Measurements from ENCODE around the gene SETD9. TPM values are rescaled to one million over a fixed set of nuclear protein-coding genes. Genes with fewer than 3 reads are reported as not detected.

Gene SETD9, protein sequence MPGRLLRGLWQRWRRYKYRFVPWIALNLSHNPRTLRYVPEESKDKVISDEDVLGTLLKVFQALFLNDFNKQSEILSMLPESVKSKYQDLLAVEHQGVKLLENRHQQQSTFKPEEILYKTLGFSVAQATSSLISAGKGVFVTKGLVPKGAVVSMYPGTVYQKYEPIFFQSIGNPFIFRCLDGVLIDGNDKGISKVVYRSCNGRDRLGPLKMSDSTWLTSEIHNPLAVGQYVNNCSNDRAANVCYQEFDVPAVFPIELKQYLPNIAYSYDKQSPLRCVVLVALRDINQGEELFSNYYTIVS
- total RNA-seq = 10.4 and 17.0 TPM in 2 replicates

DNA sequence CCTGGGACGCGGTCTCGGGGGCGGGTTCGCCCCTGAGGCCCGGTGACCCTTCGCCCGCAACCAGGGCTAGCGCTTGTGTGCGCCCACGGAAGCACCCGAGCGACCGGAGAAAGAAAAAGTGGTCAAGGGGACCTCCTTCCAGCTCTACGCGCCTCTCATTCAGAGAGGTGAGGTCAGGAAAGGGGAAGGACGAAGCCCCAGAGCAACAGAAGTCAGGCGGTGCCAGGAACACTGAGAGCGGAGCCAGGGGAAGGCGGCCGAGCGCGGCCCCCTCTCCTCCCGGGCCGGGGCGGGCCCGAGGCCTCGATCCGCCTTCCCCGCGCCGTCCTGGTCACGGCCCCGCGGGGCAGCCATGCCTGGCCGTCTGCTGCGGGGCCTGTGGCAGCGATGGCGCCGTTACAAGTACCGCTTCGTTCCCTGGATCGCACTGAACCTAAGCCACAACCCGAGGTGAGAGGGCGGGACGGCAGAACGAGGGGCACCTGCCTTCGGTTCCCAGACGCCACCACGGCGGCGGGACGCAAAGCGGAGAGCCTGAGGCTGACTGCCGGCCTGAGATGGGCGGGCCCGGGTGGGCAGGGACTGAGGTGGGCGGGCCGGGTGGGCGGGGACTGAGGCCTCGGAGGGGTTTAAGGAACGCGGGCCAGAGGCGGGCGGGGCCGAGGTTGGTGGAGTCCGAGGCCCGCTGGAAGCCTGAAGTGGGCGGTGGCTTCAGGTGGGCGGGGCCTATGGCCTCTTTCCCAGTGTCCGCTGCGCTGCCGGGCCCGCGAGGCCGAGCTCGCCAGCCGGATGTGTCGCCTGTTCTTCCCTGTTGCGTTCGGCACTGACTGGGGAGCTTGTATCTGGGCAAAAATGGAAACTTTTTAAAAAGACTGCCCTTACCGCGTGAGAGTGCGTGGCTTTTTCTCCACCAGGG lies at the start of gene SETD9:
SETD9 (plus strand) TSS at position 303 of the 916 bp plus-strand sequence; CDS start at position 353, 50 bp downstream.

DNA sequence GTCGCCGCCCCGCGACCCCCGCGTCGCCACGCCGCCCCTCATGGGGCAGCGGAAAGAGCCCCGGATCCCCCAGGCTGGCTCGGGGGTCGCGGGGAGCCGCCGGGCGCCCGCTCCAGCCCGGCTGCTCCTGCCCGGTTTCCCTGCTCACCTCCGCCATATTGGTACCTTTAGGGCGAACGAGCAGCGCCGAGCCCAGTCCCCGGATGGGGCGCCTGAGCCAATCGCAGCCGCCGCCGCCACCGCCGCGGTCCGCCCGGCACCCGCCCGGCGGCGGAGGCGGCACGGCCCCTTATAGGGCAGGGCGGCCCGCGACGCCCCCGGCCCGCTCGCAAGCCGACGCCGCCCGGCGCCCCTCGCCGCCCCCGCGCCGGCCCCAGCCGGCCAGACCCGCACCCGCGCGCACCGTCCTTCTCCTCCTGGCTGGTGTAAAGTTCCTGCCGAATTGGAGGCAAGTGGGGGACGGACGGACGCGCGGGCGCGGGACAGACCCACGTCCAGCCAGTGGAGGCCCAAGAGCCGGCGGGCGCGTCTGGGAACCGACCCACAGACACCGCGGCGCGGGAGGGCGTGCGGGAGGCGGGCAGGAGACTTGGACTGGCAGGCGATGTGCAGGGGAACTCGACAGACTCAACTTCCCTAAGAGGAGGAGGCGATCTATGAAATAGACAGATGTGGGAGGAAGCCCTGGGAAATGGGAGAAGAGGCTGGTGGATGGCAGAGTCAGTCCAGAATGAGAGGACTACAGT lies 42.7 kb downstream of the SETD9 start, which contains the start of gene MIER3:
MIER3 (minus strand) TSS at position 178 of the 746 bp plus-strand sequence; CDS start at position 157, 21 bp downstream.

Other genes starting within 250 kb of the SETD9 start
- 8.8 and 18.2 TPM in 2 replicates for gene MAP3K1, start 94.0 kb upstream of the SETD9 start, total RNA-seq
- 22.9 and 27.9 TPM in 2 replicates for gene MIER3, start 42.5 kb downstream of the SETD9 start, total RNA-seq